Amniotic epithelial cell (primary cell): ENCODE results near the gene HYAL4.
A peak's percentile ranks its signal among the peaks of the same experiment; 100 is the strongest.
"Not testable (repeated sequence)": the region's sequence is repeated elsewhere in the genome, so short reads cannot be mapped to it uniquely, and the experiment has no call there.

Experiments used
- DNase-seq: peaks from one replicate; pipeline ENCODE4 v3.0.0-alpha.2; 2010; ENCODE audit warnings: low read depth

Gene HYAL4, protein sequence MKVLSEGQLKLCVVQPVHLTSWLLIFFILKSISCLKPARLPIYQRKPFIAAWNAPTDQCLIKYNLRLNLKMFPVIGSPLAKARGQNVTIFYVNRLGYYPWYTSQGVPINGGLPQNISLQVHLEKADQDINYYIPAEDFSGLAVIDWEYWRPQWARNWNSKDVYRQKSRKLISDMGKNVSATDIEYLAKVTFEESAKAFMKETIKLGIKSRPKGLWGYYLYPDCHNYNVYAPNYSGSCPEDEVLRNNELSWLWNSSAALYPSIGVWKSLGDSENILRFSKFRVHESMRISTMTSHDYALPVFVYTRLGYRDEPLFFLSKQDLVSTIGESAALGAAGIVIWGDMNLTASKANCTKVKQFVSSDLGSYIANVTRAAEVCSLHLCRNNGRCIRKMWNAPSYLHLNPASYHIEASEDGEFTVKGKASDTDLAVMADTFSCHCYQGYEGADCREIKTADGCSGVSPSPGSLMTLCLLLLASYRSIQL

DNA sequence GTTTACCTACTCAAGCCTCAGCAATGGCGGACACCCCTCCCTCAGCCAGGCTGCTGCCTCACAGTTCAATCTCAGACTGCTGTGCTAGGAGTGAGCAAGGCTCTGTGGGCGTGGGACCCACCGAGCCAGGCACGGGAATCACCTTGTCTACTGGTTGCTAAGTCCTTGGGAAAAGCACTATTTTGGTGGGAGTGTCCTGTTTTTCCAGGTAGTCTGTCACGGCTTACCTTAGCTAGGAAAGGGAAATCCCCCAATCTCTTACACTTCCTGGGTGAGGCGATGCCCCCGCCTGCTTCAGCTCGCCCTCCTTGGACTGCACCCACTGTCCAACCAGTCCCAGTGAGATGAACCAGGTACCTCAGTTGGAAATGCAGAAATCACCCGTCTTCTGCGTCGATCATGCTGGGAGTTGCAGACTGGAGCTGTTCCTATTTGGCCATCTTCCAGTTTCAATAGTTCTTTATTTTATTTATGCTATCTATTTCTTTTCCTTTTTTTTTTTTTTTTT lies at the start of gene HYAL4:
Gene HYAL4 (plus strand): TSS at position 458 of the 508 bp plus-strand sequence. CDS start 23,105 bp downstream, outside the sequence.
- no peak for DNase-seq

DNA sequence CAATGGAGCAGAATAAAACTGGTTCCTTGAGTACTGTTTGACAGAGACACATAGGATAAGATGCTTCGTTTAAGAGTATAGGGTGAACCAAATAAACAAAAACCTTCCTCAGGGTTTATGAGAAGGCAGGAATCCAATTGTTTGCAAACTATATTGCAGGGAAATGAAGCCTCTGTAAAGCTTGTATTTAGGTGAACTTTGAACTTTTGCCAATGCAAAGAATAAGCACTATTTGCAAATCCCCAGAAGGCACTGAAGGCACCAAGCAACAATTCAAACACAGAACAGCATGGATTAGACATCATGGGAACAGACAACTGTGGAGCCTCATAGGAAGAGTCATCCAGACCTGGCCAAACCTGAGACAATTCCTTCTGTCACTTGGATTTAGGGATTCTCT lies 49.1 kb upstream of the HYAL4 start:
- no peak for DNase-seq

DNA sequence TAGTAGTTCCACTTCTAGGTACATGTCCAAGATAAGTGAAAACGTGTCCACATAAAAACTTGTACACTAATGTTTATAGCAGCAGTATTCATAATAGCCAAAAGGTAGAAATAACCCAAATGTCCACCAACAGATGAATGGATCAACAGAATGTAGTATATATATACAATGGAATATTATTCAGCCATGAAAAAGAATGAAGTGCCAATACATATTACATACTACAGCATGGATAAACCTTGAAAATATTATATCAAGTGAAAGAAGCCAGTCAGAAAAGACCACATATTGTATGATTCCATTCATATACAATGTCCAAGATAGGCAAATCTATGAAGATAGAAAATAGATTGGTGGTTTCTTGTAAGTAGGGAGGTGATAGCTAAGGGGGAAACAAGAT lies 48.4 kb upstream of the HYAL4 start:
- no peak for DNase-seq

DNA sequence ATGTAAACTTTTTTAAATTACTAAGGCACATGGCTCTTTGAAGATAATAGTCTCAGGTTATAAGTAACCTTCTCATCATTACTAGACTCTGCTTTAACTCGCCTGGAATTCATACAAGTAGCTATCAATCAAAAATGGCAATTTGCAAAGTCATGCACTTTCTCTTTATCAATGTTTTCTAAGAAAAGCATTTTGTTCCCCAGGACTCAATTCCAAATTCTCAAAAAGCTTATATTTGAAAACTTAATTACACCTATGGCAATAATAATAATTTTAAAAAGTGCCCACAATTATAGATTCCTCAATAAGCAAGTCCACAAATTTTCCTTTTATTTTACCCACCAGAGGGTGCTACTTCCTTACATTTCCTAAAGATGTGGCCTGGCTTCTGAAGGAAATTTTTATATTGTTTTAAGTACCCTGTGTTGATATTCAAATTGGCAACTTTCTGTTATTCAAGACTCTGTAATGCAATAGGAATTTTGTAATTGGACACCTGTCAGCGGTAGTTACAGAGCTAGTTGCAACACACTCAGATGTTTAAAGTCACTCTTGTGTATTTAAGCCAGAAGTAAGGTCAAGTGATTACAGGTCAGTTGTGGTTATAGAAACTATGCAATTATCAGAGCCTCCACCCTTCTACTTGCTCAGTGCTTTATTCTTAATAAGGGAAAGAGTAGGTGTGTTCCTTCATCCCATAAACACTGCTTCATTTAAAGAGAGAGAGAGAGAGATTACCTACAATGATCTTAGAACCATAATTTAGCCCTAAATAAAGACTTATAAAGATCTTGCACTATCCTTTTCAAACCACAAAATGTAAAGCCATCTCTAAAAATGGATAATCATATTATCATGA lies 47.1 kb upstream of the HYAL4 start:
- DNase-seq = peak; percentile 85

DNA sequence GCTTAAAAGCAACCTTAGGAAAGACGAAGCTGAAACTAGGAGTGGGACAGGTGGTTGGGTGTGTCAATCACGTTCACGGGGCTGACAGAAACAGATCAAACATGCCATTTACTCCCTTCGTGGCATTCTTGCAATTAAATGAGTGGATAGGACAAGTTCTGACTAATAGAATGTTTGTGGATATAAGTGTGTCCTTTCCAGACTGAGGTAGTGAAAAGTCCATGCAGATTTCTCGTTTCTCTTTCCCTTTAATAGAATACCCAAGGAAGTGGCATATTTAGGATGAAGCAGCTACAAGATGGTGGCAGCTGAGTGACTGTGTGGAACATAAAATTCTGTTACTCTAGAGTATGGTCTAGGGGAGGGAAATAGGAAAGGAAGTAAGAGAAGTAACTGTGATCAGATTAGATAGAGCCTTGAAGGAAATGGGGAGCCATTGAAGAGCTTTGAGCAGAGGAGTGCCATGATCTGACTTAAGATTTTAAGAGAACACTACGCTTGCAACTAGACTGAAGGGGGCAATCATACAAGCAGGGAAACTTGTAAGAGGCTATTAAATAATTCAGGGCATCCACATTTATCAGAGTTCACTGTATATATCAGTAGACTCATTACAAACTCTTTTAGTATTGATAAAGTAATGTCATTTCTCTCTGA lies 46.3 kb upstream of the HYAL4 start:
- no peak for DNase-seq

DNA sequence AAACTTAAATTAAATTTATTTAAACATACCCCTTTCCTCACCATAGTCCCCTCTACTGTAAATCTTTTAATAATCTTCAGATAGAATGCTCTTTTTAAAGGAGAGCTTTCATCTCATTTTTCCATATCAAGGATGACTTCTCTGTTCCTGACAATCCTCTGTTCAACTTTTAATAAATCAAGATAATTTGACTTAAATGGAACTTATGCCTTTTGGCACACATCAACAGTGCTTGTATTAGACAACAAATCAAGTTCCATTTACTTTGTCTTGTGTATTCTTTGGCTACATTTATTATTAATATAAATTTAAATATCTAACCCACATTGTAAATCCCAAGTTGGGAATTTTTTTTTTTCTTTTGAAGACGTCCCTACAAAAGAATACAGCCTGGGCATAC lies 42.7 kb upstream of the HYAL4 start:
- no peak for DNase-seq

DNA sequence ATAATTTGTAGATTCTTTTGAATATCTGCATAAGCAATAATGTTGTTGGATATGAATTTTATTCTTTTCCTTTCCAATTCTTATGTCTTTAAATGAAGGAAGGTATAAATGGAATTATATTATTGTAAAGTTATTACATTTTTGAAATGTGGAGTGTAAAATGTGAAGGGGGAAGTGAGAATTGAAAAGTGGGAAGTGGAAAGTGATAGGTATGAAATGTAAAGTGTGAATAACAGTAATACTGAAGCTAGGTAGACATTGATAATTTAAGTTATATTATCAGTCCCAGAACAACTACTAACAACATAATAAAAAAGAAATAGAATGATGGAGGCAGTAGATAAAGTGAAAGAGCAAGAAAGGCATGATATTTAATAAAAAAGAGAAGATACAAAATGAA lies 39.7 kb upstream of the HYAL4 start:
- DNase-seq = no peak

DNA sequence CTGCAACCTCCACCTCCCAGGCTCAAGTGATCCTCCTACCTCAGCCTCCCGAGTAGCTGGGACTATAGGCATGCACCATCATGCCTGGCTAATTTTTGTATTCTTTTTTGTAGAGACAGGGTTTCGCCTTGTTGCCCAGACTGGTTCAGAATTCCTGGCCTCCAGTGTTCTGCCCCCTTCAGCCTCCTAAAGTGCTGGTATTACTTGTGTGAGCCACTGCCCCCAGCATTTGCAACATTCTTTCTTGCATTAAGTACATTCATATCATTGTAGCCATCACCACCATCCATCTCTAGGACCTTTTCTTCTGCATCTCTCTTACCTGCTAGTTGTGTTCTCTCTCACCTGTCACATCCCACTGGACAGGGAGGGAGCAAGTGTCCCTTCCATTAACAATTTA lies 35.5 kb upstream of the HYAL4 start:
- DNase-seq = no peak

DNA sequence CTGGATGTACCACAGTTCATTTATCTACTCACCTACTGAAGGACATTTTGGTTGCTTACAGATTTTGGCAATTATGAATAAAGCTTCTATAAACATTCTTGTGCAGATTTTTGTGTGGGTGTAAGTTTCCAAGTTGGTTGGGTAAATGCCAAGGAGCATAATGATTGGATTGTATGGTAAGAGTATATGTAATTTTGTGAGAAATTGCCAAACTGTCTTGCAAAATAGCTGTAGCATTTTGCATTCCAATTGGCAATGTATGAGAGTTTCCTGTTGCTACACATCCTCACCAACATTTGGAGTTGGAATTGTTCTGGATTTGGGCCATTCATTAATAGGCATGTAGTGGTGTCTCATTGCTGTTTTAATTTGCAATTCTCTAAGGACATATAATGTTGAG lies 33.9 kb upstream of the HYAL4 start:
- peak; percentile 7 for DNase-seq

DNA sequence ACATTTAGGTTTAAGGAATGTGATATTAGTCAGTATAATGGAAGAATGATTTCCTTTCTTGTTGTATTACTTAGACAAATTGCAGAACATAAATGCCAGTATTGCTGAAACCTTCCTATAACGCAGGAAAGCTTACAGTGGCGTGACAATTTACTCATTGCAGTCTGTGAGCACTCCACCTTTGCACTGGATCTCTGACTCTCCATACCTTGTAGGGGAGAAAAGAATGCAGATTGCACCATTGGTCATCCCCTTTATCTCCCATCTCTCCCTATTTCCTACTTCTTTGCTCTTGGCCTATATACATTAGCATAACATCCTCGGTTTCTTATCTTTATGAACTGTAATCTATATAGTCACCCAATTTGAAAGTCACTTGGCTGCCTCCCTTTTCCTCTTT lies 28.1 kb upstream of the HYAL4 start:
- no peak for DNase-seq

DNA sequence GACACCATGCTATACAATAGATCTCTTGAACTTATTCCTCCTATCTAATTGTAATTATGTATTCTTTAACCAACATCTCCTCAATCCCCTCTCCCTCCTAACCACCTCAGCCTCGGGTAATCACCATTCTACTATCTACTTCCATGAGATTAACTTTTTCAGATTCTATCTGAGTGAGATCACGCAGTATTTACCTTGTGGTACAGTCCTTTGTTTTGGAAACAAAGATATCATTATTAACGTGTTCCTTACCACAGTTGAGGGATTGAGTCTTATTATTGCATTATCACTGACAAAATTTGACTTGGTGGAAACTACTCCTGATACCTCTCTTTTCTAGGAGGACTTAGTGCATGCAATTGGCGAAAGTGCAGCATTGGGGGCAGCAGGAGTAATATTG lies 26.0 kb upstream of the HYAL4 start:
- no peak for DNase-seq

DNA sequence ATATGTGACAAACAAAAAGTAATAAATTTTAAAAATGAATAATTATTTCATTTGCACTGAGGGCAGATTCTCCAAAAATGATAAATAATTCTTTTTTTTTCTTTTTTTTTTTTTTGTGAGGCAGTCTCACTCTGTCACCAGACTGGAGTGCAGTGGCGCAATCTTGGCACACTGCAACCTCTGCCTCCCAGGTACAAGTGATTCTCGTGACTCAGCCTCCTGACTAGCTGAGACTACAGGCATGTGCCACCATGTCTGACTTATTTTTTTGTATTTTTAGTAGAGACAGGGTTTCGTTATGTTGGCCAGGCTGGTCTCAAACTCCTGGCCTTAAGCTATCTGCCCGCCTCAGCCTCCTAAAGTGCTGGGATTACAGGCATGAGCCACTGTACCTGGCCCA lies 25.2 kb upstream of the HYAL4 start:
- not testable (repeated sequence) for DNase-seq

DNA sequence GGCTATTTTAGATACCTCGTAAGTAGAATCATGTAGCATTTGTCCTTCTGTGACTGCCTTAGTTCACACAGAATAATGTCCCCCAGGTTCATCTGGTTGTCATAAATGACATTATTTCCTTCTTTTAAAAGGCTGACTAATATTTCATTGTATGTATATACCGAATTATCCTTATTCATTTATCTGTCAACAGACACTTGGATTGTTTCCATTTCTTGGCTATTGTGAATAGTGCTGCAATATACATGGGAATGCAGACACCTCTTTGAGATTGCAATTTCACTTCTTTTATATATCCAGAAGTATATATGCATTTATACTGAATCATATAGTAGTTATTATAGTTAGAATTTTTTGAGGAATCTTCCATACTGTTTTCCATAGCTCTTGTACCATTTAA lies 24.1 kb upstream of the HYAL4 start:
- no peak for DNase-seq

DNA sequence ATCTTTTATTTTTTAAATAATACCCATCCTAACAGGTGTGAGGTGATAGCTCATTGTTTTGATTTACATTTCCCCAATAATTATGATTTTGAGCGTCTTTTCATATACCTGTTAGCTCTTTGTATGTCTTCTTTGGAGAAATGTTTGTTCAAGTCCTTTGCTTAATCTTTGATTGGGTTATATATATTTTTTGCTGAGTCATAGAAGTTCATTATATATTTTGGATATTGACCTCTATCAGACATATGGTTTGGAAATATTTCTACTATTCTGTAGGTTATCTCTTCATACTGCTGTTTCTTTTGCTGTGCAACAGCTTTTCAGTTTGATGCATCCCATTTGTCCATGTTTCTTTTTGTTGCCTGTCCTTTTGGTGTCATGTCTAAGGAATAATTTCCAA lies 23.6 kb upstream of the HYAL4 start:
- no peak for DNase-seq

DNA sequence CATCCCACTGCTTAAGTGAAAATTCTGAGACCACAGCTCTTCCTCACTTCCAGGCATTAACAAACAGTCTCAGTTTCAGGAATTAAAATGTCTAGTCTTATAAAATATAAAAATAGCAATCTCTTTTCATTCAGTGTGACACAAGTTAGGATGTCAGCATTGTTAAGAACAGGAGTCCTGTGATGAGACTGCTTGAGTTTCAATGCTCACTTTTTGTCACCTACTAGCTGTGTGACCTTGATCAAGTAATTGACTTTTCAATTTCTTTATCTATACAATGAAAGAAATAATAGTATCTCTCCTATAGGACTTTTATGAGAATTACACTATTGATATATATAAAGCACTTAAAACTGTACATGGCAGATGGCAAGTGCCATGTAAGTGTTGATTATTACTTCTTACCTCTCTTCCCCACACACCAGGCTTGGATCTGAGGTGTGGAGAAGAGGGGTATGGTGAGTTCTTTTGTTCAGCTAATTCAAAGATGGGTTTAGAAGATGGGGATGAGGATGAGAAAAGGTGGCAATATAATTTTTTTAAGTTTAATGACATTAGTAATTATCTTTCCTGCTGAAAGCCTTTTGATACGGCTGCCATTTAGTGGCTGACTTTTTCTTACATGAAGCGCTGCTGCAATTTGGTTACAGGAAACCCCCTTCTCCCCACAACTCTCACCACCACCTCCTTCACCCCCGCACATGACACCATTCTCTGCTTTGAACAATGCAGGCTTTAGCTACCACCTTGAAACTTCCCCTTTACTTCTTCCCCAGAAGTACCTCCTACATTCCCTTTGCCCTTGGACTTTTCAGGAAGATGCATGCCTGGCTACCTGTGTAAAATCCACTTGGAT lies 20.8 kb upstream of the HYAL4 start:
- no peak for DNase-seq

DNA sequence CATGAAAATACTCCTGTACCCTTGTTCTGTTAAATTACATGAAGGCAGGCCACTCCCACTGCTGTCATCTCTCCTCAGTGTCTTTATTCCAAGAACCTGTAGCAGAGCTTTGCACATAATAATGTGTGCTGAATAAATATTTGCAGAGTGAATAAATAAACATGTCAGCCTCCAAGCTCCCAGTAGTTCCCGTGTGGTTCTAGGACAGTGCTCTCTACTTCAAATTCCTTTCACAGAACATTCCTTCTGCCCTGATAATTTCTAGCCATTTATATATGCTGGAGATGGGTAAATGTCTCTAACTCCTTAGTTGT lies 20.3 kb upstream of the HYAL4 start:
- DNase-seq = no peak

DNA sequence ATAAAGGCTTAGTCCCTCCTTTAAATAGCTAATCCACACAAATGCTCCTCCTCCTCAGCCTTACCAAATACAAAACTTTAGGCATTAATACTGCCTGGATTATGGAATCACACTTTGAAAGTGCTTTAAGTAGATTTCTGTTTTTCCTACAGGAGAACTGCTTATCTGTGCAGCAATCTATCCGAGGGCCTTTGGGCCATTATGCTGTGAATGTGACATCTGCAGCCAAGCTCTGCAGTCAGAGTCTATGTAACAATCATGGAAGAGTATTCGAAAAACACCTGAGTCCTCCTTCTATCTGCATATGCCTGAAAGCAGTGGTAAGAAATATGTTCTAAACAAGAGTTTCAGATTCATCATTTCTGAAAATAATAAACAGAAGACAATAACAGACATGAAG lies 16.2 kb upstream of the HYAL4 start:
- DNase-seq = no peak

DNA sequence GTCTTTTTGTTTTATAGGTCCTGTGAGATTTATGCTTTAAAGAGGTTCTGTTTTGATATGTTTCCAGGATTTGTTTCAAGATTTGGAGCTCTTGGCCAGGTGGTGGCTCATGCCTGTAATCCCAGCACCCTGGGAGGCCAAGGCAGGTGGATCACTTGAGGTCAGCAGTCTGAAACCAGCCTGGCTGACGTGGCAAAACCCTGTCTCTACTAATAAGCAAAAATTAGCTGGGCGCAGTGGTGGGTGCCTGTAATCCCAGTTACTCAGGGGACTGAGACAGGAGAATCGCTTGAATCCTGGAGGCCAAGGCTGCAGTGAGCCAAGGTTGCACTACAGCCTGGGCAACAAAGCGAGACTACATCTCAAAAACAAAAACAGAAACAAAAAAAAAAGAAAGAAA lies 8.3 kb upstream of the HYAL4 start:
- DNase-seq = no peak

DNA sequence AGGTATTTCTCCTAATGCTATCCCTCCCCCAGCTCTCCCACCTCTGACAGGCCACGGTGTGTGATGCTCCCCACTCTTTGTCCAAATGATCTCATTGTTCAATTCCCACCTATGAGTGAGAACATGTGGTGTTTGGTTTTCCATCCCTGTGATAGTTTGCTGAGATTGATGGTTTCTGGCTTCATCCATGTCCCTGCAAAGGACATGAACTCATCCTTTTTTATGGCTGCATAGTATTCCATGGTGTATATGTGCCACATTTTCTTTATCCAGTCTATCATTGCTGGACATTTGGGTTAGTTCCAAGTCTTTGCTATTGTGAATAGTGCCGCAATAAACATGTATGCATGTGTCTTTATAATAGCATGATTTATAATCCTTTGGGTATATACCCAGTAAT lies 5.9 kb upstream of the HYAL4 start:
- DNase-seq = not testable (repeated sequence)

DNA sequence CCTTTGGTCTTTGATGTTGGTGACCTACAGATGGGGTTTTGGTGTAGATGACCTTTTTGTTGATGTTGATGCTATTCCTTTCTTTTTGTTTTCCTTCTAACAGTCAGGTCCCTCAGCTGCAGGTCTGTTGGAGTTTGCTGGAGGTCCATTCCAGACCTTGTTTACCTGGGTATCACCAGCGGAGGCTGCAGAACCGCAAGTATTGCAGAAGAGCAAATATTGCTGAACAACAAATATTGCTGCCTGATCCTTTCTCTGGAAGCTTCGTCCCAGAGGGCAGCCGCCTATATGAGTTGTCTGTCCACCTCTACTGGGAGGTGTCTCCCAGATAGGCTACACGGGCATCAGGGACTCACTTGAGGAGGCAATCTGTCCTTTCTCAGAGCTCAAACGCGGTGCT lies 827 bp upstream of the HYAL4 start:
- not testable (repeated sequence) for DNase-seq

DNA sequence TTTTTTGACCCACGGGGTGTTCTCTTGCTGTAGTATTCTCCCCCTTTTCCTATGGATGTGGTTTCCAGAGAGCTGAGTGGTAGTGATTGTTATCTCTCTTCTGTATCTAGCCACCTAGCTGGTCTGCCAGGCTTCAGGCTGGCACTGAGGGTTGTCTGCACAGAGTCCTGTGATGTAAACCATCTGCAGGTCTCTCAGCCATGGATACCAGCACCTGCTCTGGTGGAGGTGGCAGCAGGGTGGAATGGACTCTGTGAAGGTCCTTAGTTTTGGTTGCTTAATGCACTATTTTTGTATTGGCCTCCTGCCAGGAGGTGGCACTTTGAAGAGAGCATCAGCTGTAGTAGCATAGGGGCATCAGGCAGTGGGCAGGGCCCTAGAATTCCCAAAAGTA lies 851 bp downstream of the HYAL4 start:
- no peak for DNase-seq
